KMS-11 (cell line): ENCODE data around the gene SASH1.
"Not testable (repeated sequence)": the region's sequence is repeated elsewhere in the genome, so short reads cannot be mapped to it uniquely, and the experiment has no call there.

Source experiments
- H2AFZ ChIP-seq: fragments of 200-600 bp; sonication (generic); 2 replicates; pipeline ENCODE4 v1.6.1; 2016; ENCODE audit warnings: antibody characterized with exemption, mixed run types, low read depth
- H3K27ac ChIP-seq: fragments of 200-600 bp; sonication (generic); 2 replicates; pipeline ENCODE4 v1.6.1; 2016; ENCODE audit warnings: mild to moderate bottlenecking, mixed run types
- H3K27me3 ChIP-seq: fragments of 200-600 bp; sonication (generic); 2 replicates; pipeline ENCODE4 v1.6.1; 2017; ENCODE audit warnings: mild to moderate bottlenecking, low read depth, mixed run types, moderate library complexity; ENCODE audit not compliant: insufficient read depth
- H3K36me3 ChIP-seq: fragments of 200-600 bp; sonication (generic); 2 replicates; pipeline ENCODE4 v1.6.1; 2017; ENCODE audit warnings: mild to moderate bottlenecking, mixed run types; ENCODE audit not compliant: insufficient read depth
- H3K4me1 ChIP-seq: fragments of 200-600 bp; sonication (generic); 2 replicates; pipeline ENCODE4 v1.6.1; 2016; ENCODE audit warnings: mild to moderate bottlenecking, low read depth, mixed run types; ENCODE audit not compliant: poor library complexity, severe bottlenecking
- H3K4me2 ChIP-seq: fragments of 200-600 bp; sonication (generic); 2 replicates; pipeline ENCODE4 v1.7.0; 2016; ENCODE audit warnings: mild to moderate bottlenecking, mixed run types
- H3K4me3 ChIP-seq: fragments of 200-600 bp; sonication (generic); IDR thresholded peaks from 2 replicates; pipeline ENCODE4 v1.6.1; 2017; ENCODE audit warnings: low read depth, low read length, mixed read lengths; ENCODE audit not compliant: insufficient read depth
- H3K79me2 ChIP-seq: fragments of 200-600 bp; sonication (generic); 2 replicates; pipeline ENCODE4 v1.6.1; 2016; ENCODE audit warnings: low read depth, mixed run types; ENCODE audit not compliant: insufficient read depth
- H3K9ac ChIP-seq: fragments of 200-600 bp; sonication (generic); 2 replicates; pipeline ENCODE4 v1.6.1; 2016; ENCODE audit warnings: mild to moderate bottlenecking, mixed run types
- H4K20me1 ChIP-seq: fragments of 200-600 bp; sonication (generic); 2 replicates; pipeline ENCODE4 v1.6.1; 2016; ENCODE audit warnings: mild to moderate bottlenecking, mixed run types; ENCODE audit not compliant: insufficient read depth
- TF ChIP-seq, protein P1 (sequence below): fragments of 200-600 bp; sonication (generic); conservative IDR thresholded peaks from 2 replicates; pipeline ENCODE4 v1.6.1; 2017; ENCODE audit warnings: low read depth, mild to moderate bottlenecking, antibody characterized with exemption, low read length, moderate library complexity, mixed read lengths

The SASH1 gene

DNA sequence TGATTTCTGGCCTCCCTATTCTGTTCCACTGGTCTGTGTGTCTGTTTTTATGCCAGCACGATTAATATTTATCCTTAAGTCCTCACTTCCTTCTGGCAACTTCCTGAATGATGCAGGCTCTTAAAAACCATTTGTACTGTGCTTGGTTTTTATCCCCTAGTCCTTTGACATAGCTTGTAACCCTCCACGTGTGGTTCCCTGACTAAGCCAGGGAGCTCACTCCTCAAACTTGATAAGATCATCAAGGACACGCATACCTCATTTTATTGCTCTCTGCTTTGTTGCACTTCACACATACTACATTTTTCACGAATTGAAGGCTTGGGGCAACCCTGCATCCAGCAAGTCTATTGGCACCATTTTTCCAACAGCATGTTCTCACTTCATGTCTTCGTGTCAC lies 237.8 kb downstream of the SASH1 start:
- no peaks in the 10 kb centered on the region for H3K36me3 ChIP-seq
- peaks cover 3% of the 10 kb centered on the region for H3K4me1 ChIP-seq
- TF ChIP-seq, protein P1, sequence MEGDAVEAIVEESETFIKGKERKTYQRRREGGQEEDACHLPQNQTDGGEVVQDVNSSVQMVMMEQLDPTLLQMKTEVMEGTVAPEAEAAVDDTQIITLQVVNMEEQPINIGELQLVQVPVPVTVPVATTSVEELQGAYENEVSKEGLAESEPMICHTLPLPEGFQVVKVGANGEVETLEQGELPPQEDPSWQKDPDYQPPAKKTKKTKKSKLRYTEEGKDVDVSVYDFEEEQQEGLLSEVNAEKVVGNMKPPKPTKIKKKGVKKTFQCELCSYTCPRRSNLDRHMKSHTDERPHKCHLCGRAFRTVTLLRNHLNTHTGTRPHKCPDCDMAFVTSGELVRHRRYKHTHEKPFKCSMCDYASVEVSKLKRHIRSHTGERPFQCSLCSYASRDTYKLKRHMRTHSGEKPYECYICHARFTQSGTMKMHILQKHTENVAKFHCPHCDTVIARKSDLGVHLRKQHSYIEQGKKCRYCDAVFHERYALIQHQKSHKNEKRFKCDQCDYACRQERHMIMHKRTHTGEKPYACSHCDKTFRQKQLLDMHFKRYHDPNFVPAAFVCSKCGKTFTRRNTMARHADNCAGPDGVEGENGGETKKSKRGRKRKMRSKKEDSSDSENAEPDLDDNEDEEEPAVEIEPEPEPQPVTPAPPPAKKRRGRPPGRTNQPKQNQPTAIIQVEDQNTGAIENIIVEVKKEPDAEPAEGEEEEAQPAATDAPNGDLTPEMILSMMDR: no peak

DNA sequence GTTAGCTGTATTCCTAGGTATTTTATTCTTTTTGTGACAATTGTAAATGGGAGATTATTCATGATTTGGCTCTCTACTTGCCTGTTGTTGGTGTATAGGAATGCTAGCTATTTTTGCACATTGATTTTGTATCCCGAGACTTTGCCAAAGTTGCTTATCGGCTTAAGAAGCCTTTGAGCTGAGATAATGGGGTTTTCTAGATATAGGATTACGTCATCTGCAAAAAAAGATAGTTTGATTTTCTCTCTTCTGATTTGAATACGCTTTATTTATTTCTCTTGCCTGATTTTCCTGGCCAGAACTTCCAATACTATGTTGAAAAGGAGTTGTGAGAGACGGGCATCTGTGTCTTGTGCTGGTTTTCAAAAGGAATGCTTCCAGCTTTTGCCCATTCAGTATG lies 241.0 kb downstream of the SASH1 start:
- H3K79me2 ChIP-seq: no peaks in the 10 kb centered on the region
- no peak overlapping the region for H3K4me3 ChIP-seq
- TF ChIP-seq, protein P1: no peak
- H3K4me2 ChIP-seq: no peak overlapping the region
- H3K27me3 ChIP-seq: no peaks in the 10 kb centered on the region
- no peak overlapping the region for H3K9ac ChIP-seq
- no peak overlapping the region for H2AFZ ChIP-seq
- H3K36me3 ChIP-seq: no peaks in the 10 kb centered on the region
- no peaks in the 10 kb centered on the region for H3K4me1 ChIP-seq
- no peaks in the 10 kb centered on the region for H4K20me1 ChIP-seq
- H3K27ac ChIP-seq: no peak overlapping the region

More for the DNA sequence above, 237.8 kb downstream of the SASH1 start:
- Histone ChIP-seq H3K79me2 (no peaks in the 10 kb centered on the region), H2AFZ (no peak overlapping the region), H3K4me2 (no peak overlapping the region), H3K4me3 (no peak overlapping the region), H3K27ac (no peak overlapping the region), H3K27me3 (no peaks in the 10 kb centered on the region), H4K20me1 (no peaks in the 10 kb centered on the region), H3K9ac (no peak overlapping the region)

DNA sequence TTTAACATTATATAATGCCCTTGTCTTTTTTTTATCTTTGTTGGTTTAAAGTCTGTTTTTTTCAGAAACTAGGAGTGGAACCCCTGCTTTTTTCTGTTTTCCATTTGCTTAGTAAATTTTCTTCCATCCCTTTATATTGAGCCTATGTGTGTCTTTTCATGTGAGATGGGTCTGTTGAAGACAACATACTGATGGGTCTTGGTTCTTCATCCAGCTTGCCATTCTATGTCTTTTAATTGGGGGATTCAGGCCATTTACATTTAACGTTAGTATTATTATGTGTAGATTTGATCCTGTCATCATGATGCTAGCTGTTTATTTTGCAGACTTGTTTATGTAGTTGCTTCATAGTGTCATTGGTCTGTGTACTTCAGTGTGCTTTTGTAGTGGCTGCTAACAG lies 243.0 kb downstream of the SASH1 start:
- H3K9ac ChIP-seq, H3K79me2 ChIP-seq: not testable (repeated sequence)

DNA sequence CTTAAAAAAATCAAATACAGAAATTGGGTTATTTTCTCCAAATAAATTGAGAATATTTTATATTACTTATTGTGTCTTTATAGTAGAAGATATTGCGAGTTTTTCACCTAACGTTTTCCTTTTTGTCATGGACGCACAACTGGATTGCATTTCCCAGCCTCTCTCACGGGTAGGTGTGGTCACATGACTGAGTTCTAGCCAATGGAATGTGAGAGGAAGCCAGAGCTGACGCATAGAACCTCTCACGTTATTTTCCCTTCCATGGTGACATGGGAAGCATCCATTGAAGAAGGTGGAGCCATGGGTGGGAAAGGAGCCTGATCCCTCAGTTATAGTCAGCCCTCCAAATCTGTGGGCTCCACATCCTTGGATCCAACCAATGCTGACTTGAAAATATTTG lies 248.2 kb downstream of the SASH1 start:
- Histone ChIP-seq H3K79me2 (no peaks in the 10 kb centered on the region), H3K4me3 (no peak overlapping the region), H3K36me3 (no peaks in the 10 kb centered on the region), H3K4me1 (no peaks in the 10 kb centered on the region), H3K27ac (no peak overlapping the region), H3K9ac (no peak overlapping the region), H2AFZ (no peak overlapping the region), H3K4me2 (no peak overlapping the region), H4K20me1 (no peaks in the 10 kb centered on the region), H3K27me3 (no peaks in the 10 kb centered on the region)
- TF ChIP-seq, protein P1: no peak

More for the DNA sequence above, 243.0 kb downstream of the SASH1 start:
- not testable (repeated sequence) for H3K36me3 ChIP-seq, H4K20me1 ChIP-seq, H3K4me3 ChIP-seq, H3K4me1 ChIP-seq, H3K27ac ChIP-seq, H2AFZ ChIP-seq, H3K4me2 ChIP-seq, H3K27me3 ChIP-seq

DNA sequence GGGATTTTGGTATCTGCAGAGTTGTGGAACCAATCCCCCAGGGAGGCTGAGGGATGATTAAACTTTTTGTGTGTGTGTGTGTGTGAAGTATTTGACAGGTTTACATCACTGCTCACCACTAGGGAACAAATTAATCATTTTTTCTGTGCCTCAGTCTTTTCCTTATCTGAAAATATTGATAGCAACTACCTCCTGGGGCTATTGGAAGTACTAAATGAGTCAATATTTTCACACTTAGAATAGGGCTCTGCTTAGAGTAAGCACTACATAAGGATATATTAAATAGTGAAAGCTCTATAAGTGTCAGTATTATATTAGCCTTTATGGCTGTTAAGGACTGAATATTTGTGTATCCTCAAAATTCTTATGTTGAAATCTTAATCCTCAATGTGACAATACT lies 249.0 kb downstream of the SASH1 start:
- TF ChIP-seq, protein P1: no peak
- H3K4me2 ChIP-seq: no peak overlapping the region
- H3K27ac ChIP-seq: no peak overlapping the region
- H4K20me1 ChIP-seq: no peaks in the 10 kb centered on the region
- no peaks in the 10 kb centered on the region for H3K4me1 ChIP-seq
- no peak overlapping the region for H3K4me3 ChIP-seq
- H2AFZ ChIP-seq: no peak overlapping the region
- no peak overlapping the region for H3K9ac ChIP-seq
- H3K79me2 ChIP-seq: no peaks in the 10 kb centered on the region
- H3K36me3 ChIP-seq: no peaks in the 10 kb centered on the region
- H3K27me3 ChIP-seq: no peaks in the 10 kb centered on the region
